Chondrocyte (in vitro differentiated cells): Measurements from ENCODE around the gene SAPCD2. TPM values are rescaled to one million over a fixed set of nuclear protein-coding genes. Genes with fewer than 3 reads are reported as not detected.

Experiments
- DNase-seq: peaks from one replicate; pipeline ENCODE4 v3.0.0; 2021; ENCODE audit warnings: mixed read lengths, low spot score
- H3K27ac Mint-ChIP-seq: one replicate; pipeline ENCODE4 v1.8.0; 2021; ENCODE audit warnings: mild to moderate bottlenecking, moderate library complexity, mixed read lengths; ENCODE audit not compliant: unreplicated experiment
- H3K27me3 Mint-ChIP-seq: 2 replicates; pipeline ENCODE4 v1.8.0; 2021; ENCODE audit warnings: low read depth, mixed read lengths
- H3K36me3 Mint-ChIP-seq: 2 replicates; pipeline ENCODE4 v1.8.0; 2021; ENCODE audit warnings: low read depth, mixed read lengths
- H3K4me1 Mint-ChIP-seq: 2 replicates; pipeline ENCODE4 v1.8.0; 2021; ENCODE audit warnings: low read depth, mild to moderate bottlenecking, mixed read lengths
- H3K4me3 Mint-ChIP-seq: one replicate; pipeline ENCODE4 v1.8.0; 2021; ENCODE audit warnings: mild to moderate bottlenecking, moderate library complexity, mixed read lengths; ENCODE audit not compliant: unreplicated experiment
- H3K9me3 Mint-ChIP-seq: 2 replicates; pipeline ENCODE4 v1.8.0; 2021; ENCODE audit warnings: low read depth, mixed read lengths
- total RNA-seq: library from RNA; stranded (reverse); gene quantifications from 3 replicates; pipeline ENCODE4 v1.2.1, GENCODE V29; 2021
- TF ChIP-seq, protein P1 (sequence below): fragments of 200-600 bp; sonication (generic); IDR thresholded peaks from 2 replicates; pipeline ENCODE4 v1.5.0; 2021; ENCODE audit warnings: antibody characterized with exemption, mild to moderate bottlenecking, moderate library complexity

SAPCD2 gene
- total RNA-seq, 1 donor from 2014 or later: 2.5 TPM

DNA sequence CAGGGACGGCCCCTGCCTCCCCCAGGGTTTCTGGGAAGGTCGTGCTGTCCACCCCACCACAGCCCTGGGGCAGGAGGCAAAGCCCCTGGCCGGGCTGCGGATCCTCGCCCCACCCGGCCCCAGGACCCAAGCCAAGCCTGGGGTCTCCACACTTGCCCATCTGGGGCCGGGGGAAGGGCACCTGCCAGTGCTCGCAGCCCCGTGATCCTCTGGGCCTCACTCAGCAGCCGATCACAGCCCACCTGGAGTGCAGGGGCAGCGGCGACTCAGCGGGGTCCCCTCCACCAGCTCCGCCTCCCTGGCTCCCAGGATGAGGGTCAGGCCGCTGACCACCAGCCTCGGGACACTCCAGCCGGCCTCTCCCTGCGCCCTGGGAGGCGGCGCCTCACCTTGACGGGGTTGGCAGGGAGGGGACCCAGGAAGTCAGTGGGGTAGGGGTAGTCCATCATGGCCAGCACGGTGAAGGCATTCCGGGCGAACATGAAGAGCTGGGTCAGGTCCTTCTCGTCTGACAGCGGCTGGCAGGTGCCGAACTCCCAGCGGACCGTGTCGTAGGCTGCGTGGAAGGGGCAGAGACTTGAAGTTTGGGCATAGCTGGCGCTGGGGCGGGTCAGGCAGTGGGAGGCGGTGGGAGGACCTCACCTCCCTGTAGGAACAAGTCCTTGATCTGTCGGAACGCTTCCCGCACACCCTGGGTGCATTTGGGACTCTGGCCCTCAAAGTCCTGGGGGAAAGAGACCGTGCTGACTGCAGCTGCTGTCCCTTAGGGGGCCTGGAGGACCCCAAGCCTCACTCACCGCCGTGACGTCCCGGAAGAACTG is 42.4 kb upstream of the SAPCD2 start:
- Mint-ChIP-seq H3K27ac (no peak overlapping the region), H3K36me3 (peaks cover 2% of the 10 kb centered on the region), H3K4me1 (peaks cover 3% of the 10 kb centered on the region), H3K4me3 (peak overlapping the region; percentile 63), H3K27me3 (no peaks in the 10 kb centered on the region), H3K9me3 (no peaks in the 10 kb centered on the region)
- TF ChIP-seq, protein P1, sequence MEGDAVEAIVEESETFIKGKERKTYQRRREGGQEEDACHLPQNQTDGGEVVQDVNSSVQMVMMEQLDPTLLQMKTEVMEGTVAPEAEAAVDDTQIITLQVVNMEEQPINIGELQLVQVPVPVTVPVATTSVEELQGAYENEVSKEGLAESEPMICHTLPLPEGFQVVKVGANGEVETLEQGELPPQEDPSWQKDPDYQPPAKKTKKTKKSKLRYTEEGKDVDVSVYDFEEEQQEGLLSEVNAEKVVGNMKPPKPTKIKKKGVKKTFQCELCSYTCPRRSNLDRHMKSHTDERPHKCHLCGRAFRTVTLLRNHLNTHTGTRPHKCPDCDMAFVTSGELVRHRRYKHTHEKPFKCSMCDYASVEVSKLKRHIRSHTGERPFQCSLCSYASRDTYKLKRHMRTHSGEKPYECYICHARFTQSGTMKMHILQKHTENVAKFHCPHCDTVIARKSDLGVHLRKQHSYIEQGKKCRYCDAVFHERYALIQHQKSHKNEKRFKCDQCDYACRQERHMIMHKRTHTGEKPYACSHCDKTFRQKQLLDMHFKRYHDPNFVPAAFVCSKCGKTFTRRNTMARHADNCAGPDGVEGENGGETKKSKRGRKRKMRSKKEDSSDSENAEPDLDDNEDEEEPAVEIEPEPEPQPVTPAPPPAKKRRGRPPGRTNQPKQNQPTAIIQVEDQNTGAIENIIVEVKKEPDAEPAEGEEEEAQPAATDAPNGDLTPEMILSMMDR: no peak
- no peak for DNase-seq

DNA sequence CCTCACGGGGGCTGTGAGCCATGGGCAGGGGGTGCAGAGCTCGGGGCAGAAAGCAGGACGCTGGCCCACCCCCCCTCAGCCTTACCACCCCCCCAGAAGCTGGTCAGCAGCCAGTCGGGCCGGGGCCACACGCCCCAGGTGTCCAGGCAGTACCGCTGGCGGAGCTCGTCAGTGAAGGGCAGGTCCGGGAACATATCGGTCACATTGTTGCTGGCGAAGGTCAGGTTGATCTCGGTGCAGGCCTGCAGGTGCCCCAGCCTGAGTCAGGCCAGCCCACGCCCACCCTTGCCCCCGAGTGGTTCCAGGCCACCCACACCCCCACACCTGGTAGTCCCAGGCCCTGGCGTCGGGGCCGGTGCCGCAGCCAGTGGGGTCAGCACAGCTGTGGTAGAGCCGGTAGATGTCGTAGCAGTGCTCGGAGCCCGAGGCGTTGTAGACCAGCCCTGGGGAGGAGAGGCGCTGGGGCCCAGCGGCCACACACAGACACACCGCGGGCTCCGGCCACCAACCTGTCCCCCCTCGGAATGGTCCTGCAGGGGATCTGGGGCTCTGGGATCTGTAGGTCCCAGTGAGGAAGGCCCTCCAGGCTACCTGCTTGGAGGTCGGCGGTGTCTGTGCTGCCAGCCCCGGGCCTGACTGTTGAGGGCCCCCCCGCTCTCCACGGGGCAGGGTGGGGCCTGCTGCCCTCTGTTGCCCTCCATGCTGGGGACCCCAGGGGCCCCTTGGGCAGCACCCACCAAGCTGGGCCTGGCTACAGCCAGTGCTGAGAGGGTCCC is 41.6 kb upstream of the SAPCD2 start:
- no peak for DNase-seq
- H3K9me3 Mint-ChIP-seq: no peaks in the 10 kb centered on the region

DNA sequence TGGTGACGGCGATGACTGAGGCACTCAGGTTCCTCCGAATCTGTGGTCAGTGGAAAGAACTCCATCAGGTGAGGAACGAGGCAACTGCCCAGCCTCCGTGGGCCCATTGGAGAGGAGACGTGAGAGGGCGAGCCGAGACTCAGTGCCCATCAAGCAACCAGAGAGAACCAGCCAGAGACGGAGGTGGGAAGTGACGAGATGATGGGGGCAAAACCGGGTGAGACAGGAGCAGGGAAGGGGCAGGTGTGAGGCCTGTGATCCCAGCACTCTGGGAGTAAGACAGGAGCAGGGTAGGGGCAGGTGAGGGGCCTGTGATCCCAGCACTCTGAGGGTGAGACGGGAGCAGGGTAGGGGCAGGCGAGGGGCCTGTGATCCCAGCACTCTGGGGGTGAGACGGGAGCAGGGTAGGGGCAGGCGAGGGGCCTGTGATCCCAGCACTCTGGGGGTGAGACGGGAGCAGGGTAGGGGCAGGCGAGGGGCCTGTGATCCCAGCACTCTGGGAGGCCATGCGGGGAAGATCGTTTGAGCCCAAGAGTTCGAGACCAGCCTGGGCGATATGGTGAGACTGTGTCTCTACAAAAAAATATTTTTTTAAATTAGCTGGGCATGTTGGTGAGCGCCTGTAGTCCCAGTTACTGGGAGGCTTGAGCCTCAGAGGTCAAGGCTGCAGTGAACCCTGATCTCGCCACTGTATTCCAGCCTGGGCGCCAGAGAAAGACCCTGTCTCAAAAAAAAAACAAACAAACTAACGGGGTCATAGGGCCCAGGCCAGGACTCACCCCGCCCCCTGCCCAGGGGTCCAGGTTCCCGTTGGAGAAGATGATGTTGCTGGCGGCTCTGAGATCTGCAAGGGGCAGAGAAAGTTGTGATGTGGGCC is 40.8 kb upstream of the SAPCD2 start:
- no peaks in the 10 kb centered on the region for H3K27me3 Mint-ChIP-seq

More for the DNA sequence above, 41.6 kb upstream of the SAPCD2 start:
- TF ChIP-seq, protein P1: no peak
- no peaks in the 10 kb centered on the region for H3K27me3 Mint-ChIP-seq
- H3K4me1 Mint-ChIP-seq: peaks cover 3% of the 10 kb centered on the region
- peaks cover 2% of the 10 kb centered on the region for H3K36me3 Mint-ChIP-seq
- no peak overlapping the region for H3K27ac Mint-ChIP-seq
- no peak overlapping the region for H3K4me3 Mint-ChIP-seq

DNA sequence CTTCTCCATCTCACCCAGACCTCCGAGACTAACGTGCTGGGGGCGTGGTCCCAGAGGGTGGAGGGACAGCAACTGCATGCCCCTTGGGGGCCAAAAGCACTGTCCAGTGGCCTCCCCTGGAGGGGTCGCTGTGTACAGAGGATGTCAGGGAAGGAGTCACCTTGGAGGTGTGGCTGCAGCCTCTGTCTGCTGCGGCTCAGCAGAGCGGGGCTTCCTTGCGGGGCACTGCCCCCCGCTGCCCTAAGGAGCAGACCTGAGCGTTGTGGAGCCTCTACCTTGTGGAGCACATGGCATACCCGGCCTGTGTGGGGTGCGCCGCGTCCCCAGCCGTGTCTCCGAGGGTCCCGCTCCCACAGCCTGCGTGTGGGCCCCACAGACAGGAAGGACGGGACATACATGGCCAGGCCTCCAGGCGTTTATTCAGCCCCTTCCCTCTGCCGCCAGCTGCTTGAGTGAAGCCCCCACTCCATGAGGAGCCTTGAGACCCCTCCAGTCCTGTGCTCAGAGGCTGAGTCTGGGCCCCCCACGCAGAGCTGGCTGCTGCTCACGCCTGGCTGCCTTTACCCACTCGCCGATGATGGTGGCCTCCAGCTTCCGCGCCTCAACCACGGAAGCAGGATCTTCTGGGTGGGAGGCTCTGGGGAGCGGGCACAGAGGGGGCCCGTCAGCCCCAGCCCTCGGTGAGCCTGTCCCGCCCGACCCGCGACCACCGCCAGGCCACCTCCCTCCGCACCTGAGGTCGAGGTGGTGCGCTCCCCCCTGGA is 40.0 kb upstream of the SAPCD2 start:
- H3K9me3 Mint-ChIP-seq: no peaks in the 10 kb centered on the region
- TF ChIP-seq, protein P1: no peak

More for the DNA sequence above, 40.8 kb upstream of the SAPCD2 start:
- TF ChIP-seq, protein P1: no peak
- DNase-seq: no peak
- H3K4me1 Mint-ChIP-seq: peaks cover 3% of the 10 kb centered on the region
- peaks cover 2% of the 10 kb centered on the region for H3K36me3 Mint-ChIP-seq
- no peaks in the 10 kb centered on the region for H3K9me3 Mint-ChIP-seq
- no peak overlapping the region for H3K27ac Mint-ChIP-seq
- H3K4me3 Mint-ChIP-seq: no peak overlapping the region

More for the DNA sequence above, 40.0 kb upstream of the SAPCD2 start:
- Mint-ChIP-seq H3K27ac (no peak overlapping the region), H3K27me3 (no peaks in the 10 kb centered on the region), H3K4me1 (peaks cover 3% of the 10 kb centered on the region), H3K4me3 (no peak overlapping the region), H3K36me3 (peaks cover 2% of the 10 kb centered on the region)
- DNase-seq: no peak
